GM12865 (cell line): ENCODE results near the gene POLR1D.

Experiments
- DNase-seq: peaks from one replicate; pipeline ENCODE4 v3.0.0; 2010; ENCODE audit warnings: low read depth
- H3K4me3 ChIP-seq: 2 replicates; pipeline ENCODE4 v1.5.1; 2011; ENCODE audit warnings: mild to moderate bottlenecking, low read depth, low read length, control low read depth
- TF ChIP-seq, protein P1 (sequence below): IDR thresholded peaks from 2 replicates; pipeline ENCODE4 v1.5.1; 2011; ENCODE audit warnings: low read length, control low read depth, low read depth, inconsistent platforms; ENCODE audit not compliant: insufficient read depth; ENCODE audit errors: missing control alignments

POLR1D gene

DNA sequence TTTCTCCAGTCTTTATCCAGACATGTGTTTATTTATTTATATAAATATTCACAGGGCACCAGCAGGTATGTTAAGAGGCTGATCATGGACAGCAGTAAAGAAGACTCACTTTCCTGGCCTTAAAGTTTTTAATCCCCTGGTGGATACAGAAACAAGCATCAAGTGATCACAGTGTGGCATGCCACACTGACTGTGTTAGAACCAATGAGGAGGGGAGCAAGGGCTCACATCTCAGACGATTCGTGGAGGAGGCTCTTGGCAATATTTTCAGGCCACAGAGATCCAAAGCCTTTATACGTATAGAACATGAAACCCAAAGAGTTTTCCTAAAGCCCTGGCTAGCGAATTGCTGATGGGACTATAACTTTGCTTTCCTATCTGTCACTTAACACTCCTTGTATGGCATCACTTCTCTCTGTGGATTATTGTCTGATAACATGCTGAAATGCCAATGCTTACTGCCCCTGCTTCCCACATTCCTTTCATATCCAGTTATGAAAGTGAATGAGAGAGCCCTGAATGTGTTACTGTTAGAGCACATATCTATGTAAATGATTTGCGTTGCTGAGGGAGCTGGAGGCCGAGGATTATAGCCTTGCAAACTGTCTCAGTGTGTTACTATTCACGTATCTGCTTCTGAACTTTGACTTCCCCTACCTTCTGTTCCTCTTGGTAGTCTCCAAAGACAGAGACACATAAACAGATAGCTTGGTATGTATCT is 37.6 kb downstream of the POLR1D start:
- TF ChIP-seq, protein P1, sequence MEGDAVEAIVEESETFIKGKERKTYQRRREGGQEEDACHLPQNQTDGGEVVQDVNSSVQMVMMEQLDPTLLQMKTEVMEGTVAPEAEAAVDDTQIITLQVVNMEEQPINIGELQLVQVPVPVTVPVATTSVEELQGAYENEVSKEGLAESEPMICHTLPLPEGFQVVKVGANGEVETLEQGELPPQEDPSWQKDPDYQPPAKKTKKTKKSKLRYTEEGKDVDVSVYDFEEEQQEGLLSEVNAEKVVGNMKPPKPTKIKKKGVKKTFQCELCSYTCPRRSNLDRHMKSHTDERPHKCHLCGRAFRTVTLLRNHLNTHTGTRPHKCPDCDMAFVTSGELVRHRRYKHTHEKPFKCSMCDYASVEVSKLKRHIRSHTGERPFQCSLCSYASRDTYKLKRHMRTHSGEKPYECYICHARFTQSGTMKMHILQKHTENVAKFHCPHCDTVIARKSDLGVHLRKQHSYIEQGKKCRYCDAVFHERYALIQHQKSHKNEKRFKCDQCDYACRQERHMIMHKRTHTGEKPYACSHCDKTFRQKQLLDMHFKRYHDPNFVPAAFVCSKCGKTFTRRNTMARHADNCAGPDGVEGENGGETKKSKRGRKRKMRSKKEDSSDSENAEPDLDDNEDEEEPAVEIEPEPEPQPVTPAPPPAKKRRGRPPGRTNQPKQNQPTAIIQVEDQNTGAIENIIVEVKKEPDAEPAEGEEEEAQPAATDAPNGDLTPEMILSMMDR, result no peak
- H3K4me3 ChIP-seq, result no peak overlapping the region
- no peak for DNase-seq

DNA sequence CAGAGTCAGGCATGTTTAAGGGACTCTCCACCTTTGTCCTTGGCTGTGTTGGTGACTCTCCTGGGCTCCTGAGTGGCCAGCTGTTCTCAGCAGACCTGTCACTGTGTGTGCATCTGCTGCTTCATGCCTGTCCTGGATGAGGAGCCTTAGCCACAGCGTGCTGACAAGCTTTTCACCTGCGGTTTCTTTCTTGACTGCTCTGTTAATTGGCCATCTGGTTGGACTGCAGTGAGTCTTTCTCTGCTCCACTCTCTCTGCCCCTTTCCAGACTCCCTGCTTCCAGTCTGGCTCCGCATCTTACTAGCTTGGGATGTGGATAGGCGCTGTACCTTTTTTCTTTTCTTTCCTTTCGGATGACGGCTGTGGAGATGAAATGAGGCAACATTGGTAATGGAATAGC is 38.8 kb downstream of the POLR1D start:
- TF ChIP-seq, protein P1, result no peak
- no peak overlapping the region for H3K4me3 ChIP-seq

DNA sequence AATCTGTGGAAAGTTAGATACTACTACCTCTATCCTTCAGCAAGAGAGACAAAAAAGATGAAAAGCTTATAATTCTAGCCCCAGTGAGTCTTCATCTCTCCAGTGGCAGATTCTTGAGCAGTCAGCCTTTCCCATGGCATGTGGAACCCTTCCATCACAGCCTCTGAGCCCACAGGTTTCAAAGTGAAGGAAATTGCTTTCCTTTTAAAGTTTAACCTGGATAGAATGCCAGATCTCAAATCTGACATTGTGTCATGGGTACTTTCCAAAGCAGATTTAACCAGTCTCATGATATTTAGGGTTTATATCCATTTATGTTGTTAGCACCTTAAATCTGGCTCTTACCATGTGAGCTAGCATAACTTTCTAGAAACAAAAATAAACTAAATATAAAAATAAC is 39.3 kb downstream of the POLR1D start:
- TF ChIP-seq, protein P1, result no peak
- DNase-seq, result no peak
- no peak overlapping the region for H3K4me3 ChIP-seq

More for the DNA sequence above, 38.8 kb downstream of the POLR1D start:
- no peak for DNase-seq

DNA sequence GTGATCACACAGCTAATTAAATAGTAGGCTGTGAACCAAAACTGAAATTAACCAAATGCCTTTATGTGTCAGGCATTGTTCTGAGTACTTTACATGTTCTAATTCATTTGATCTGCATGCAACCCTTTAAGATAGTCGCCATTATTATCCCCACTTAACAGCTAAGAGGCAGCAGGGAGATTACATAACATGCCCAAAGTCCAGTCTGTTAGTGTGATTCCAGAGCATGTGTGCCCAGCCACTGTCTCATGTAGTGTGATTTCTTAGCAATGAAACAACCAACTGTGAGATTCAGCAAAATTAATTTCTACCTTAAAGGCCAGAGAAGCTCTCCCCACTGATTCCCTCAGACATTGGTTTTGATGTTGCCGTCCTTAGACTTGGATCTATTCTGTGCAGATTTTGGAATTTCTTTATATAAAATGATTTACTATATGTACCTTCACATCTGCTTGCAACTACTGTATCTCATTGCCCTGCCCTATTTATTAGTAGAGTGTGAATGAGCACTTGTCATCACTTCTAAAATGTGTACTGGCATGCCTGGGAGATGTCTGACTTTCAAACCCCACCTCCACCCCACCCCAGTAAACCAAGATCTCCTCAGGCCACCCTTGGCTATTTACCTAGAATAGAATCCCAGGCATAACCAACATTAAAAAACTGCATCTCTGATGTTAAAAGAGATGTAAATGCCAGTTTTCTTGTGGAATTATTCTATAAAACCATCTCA is 41.2 kb downstream of the POLR1D start:
- TF ChIP-seq, protein P1, result no peak
- no peak for DNase-seq

DNA sequence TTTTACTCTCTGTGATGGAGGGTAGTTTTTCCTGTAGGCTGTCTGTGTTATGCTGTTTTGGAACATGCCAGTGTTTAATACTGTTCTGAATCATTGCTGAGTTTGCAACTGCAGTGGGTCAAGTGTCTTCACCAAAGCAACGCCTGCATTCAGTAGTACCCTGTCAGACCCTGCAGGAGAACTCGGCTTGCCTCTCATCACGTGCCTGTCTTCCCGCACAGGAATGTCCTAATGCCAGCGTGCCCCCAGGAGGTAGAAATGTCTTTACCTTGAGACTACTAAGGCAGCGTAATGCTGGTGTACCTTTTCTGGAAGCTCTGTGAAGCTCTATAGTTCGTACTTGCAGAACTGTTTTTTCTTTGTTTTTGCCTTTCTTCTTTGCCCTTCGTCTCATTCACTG is 42.3 kb downstream of the POLR1D start:
- DNase-seq, result no peak
- TF ChIP-seq, protein P1, result no peak
- H3K4me3 ChIP-seq, result no peak overlapping the region

More for the DNA sequence above, 41.2 kb downstream of the POLR1D start:
- no peak overlapping the region for H3K4me3 ChIP-seq

DNA sequence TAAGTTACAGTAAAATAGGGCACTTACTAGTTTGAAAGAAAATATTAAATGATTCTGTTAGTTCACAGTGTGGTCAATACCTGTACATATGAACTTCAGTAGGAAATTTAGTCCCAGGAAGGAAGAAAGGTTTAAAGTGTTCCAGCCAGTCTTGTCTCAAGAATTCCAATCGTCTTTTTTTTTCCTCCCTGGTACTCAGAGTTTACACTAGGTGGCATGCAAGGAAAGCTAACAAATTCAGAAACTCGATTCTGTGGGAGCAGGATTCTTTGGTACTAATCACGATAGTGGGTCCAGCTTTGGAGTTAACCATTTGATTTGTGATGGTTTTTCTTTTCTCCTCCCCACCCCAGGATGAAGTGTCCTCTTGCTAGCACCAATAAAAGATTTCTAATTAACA is 43.6 kb downstream of the POLR1D start:
- DNase-seq, result no peak
- TF ChIP-seq, protein P1, result no peak
- H3K4me3 ChIP-seq, result no peak overlapping the region
